Muscle of back (tissue), 11 donors: Measurements from ENCODE around the gene ELOVL6. TPM values are rescaled to one million over a fixed set of nuclear protein-coding genes. Genes with fewer than 3 reads are reported as not detected.
A peak's percentile ranks its signal among the peaks of the same experiment; 100 is the strongest.
"Not testable (repeated sequence)": the region's sequence is repeated elsewhere in the genome, so short reads cannot be mapped to it uniquely, and the experiment has no call there.

Experiments
- DNase-seq, 3 donors: peaks; one replicate each; pipeline versions ENCODE4 v3.0.0 to v3.0.0-alpha.2; 2013
- polyA plus RNA-seq, 10 donors: library from polyadenylated mRNA; unstranded; fragments of 120-200 nt; gene quantifications; one replicate each; pipeline ENCODE4 v1.2.1, GENCODE V29; 2013; ENCODE audit not compliant: insufficient read length in 10 of 10

The ELOVL6 gene
- polyA plus RNA-seq, 10 donors, result 7.5 to 15.2 (median 8.0) TPM

DNA sequence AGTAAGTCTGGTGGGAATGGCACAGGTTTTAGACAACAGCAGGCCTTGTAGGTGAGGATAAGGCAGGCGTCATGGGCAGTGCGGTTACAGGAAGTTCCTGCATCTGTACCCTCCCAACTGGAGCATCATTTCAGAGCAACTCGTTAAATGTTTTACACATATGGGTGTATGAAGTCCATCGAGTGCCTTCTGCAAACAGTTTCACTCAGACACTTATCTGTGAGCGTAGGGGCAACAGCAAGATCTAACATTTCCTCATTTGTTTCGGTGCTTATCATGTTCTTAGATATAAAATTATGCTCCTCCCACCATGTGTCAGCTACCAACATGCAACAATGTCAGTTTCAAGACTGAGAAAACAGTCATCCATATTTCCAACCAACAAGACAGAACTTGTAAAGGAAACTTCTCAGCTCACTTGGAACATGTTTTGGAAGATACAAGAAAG, 69.9 kb downstream of the ELOVL6 start:
- DNase-seq, result no peak

DNA sequence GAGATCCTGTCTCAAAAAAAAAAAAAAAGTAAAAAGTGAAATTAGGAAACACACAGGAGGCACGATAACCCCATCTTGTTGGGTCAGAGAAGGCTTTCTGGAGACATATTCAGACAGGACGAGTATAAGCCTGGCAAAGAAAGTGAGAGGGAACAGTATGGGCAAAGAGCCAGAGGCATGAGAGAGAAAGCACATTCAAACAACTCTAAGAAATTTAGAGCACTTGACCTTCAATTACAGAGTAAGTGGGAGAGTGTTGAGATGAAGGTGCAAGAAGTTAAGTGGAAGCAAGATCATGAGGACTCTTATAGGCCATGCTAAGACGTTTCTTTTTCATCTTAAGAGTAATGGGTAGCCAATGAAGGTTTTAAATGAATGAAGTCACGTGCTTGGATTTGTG, 70.4 kb downstream of the ELOVL6 start:
- no peak for DNase-seq

- no peak for DNase-seq
Measured at GRCh38 chr4:110124711-110125110, 73.7 kb downstream of the ELOVL6 start.

- no peak for DNase-seq
Measured at GRCh38 chr4:110122201-110122600, 76.2 kb downstream of the ELOVL6 start.

DNA sequence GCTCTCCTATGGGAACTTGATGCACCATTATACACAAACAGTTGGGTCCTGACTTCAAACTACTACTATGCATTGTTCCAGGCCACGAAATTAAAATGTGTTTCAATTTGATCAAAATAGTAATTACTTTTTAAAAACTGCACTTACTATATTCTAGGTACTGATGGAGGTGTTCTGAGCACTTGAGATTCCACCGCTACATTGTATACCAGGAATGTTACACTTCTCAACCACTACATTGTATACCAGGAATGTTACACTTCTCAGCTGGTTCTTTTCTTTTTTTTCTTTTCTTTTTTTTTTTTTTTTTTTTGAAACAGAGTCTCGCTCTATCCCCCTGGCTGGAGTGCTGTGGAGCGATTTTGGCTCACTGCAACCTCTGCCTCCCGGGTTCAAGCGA, 77.9 kb downstream of the ELOVL6 start:
- no peak for DNase-seq

DNA sequence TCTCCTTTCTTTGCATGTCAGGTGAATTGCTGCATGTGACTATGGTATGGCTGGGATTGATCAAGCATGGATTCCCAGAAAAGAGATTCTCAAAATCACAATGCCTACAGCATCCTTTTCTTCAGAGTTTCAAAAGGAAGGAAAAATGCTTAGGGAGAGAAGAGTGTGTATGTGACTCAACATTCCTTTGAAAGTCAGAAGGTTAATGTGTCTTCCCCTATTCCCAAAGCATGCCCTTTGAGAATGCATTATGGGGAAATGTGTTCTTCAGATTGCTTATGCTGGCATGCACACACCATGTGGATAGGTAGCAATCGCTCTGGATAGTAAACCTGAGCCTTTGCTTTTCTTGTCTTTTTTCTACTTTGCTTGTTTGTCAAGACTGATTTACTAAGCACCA, 78.5 kb downstream of the ELOVL6 start:
- peak in 1 of 3 donors; percentile 41 for DNase-seq

DNA sequence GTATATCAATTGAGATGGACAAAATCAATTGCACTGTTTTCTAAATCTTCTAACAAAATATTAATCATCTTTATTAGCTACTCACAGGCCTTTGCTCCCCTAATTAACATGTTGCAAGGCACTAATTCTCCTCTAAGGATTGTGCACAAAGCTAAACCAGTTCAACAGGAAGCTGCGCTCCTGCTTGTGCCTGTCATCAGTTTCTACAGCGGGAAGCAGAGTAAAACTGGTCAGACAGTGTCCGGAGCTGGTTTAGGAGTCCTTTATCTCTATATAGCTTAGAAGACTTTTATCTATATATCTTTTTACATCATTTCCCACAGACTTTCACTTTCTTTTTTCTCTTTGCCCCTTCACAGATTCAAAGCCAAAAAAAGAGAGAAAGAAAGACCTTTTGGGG, 79.1 kb downstream of the ELOVL6 start:
- no peak for DNase-seq

- no peak for DNase-seq
Measured at GRCh38 chr4:110112056-110112455, 86.4 kb downstream of the ELOVL6 start.

- no peak for DNase-seq
Measured at GRCh38 chr4:110109455-110109854, 89.0 kb downstream of the ELOVL6 start.

- no peak for DNase-seq
Measured at GRCh38 chr4:110108960-110109359, 89.5 kb downstream of the ELOVL6 start.

DNA sequence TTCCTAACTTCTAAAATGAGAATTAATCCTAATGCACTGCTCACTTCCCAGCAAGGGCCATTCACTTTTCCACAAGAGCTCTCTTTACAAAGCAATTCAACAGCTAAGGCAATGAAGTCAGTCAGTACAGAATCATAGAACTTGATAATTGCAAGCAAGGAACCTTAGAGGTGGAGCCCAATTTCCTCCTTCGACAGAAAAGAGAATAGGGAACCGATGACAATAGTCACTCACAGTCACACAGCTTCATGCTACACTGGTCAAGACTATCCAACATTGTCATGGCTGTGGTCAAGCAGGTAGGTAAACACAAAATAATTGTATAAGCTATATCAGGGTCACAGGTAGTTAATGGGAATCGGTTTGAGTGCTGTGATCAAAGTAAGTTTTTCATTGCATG, 90.0 kb downstream of the ELOVL6 start:
- no peak for DNase-seq

GRCh38 chr4:110107866-110108265, 90.5 kb downstream of the ELOVL6 start:
- DNase-seq, result no peak

- DNase-seq, result no peak
Measured at GRCh38 chr4:110106931-110107296, 91.5 kb downstream of the ELOVL6 start.

- no peak for DNase-seq
Measured at GRCh38 chr4:110104661-110105060, 93.8 kb downstream of the ELOVL6 start.

DNA sequence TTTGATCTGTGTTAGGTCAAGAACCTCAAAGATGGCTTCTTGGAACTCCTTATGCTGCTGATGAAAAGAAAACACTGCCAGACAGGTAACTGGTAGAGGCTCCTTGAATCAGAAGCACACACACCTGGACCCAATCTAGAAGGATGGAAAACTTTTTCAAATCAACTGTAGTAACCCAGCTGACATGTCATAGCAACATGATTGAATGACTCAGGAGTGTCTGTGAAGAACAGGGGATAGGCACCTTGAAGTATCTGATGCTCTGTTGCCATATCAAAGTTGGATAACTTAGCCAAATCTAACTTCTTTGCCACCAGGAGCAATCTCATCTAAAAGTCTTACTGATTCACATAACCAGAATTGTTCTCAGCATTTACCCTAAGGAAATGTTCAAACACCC, 98.8 kb downstream of the ELOVL6 start:
- no peak for DNase-seq

GRCh38 chr4:110096405-110096804, 102.0 kb downstream of the ELOVL6 start:
- no peak for DNase-seq

DNA sequence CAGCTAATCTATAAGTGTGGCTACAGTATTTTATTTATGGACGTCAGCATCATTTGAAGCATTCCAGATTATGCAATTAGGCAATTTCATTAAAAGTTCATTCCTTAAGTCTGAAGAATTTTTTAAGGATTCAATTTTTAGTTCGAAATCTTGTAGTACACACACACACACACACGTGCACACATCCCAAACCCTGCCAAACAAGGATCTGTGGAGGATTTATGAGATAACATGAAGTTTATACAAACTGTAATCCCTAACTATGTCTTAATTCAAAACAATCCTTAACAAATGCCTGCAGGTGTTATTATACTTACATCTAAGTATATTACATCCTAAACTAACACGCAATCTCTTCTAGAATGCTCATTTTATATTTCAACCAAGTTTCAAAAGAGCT, 105.8 kb downstream of the ELOVL6 start:
- DNase-seq, result no peak

GRCh38 chr4:110091434-110092140, 106.8 kb downstream of the ELOVL6 start:
- DNase-seq, result peak in 1 of 3 donors; percentile 62

- DNase-seq, result peak in 1 of 3 donors; percentile 11
Measured at GRCh38 chr4:110088670-110089069, 109.7 kb downstream of the ELOVL6 start.

- DNase-seq, result peak; percentile 78 to 82 (median 80)
Measured at GRCh38 chr4:110087070-110087708, 111.2 kb downstream of the ELOVL6 start.

GRCh38 chr4:110085131-110085530, 113.3 kb downstream of the ELOVL6 start:
- DNase-seq, result no peak

DNA sequence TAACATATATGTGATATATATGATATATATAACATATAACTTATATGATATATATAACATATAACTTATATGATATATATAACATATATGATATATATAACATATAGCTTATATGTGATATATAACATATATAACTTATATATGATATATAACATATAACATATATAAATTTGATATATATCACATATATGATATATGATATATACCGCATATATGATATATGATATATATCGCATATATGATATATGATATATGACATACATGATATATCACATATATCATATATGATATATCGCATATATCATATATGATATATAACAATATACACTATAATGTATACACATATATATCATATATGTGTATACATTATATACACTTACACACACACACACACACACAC, 114.3 kb downstream of the ELOVL6 start:
- no peak for DNase-seq

- DNase-seq, result not testable (repeated sequence)
Measured at GRCh38 chr4:110078148-110078547, 120.3 kb downstream of the ELOVL6 start.

DNA sequence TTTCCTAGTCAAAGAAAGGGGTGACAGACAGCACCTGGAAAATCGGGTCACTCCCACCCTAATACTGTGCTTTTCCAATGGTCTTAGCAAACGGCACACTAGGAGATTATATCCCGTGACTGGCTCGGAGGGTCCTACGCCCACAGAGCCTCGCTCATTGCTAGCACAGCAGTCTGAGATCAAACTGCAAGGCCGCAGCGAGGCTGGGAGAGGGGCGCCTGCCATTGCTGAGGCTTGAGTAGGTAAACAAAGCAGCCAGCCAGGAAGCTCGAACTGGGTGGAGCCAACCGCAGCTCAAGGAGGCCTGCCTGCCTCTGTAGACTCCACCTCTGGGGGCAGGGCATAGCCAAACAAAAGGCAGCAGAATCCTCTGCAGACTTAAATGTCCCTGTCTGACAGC, 121.6 kb downstream of the ELOVL6 start:
- DNase-seq, result not testable (repeated sequence)
